ENCODE results near the gene LMO4. TPM values are rescaled to one million over a fixed set of nuclear protein-coding genes. Genes with fewer than 3 reads are reported as not detected.

Gene LMO4
- total and polyA plus RNA-seq, 4 donors: 16.8 to 23.2 (median 17.8) TPM

DNA sequence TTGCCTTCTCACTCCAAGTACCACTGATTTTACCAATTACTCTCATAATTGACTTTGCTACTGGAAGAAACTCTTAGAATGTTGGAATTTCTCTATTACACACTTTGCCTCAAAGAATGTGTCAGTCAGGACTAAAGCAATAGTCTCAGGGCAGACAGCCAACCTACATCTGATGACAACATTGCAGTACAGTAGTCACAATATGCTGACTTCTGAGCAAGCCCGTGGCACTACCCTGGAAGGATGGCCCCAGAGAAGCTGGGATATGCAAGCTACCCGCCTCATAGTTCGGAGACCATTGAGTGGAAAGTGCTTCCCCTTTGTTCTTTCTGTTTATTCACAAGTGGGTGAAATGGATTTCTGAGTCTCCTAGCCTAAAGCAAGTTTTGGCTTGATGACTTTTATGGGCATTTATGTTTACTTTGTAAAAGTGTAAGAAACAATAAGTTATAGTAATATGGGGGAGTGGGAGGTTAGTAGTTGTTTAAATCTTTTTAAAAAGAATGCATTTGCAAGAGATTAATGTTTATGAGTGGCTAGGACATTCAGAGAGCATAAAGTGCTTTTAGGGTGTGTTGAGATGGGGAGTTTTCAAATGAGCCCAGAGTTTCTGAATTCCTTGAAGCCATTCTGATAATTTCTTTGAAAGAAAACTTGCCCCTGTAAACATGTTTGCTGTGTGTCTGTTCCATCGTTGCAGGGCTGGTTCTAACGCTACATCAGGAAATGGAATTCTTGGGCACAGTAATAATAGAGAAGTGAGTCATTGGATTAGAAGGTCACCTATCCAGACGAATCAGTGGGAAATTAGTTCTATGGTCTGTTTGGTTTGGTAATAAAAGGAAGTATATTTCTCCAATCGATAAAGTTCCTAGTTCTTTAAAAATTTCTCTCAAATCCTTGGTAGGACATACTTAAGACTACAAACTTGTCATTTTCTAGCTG, 63.8 kb downstream of the LMO4 start:
- Histone ChIP-seq H3K27me3 (ENCODE audit: control insufficient read depth in 4 of 4, insufficient read depth in 4 of 4, low read length in 3 of 4) (no peaks in the 10 kb centered on the region), H3K9ac (ENCODE audit: low read depth in 1 of 2, low read length in 2 of 2) (no peak overlapping the region), H3K36me3 (ENCODE audit: control insufficient read depth in 4 of 4, insufficient read depth in 3 of 4, low read depth in 1 of 4, low read length in 3 of 4) (no peaks in the 10 kb centered on the region), H3K9me3 (ENCODE audit: control insufficient read depth in 4 of 4, low read length in 3 of 4) (no peaks in the 10 kb centered on the region), H3K4me3 (ENCODE audit: low read depth in 1 of 3, low read length in 3 of 3) (no peak overlapping the region), H3K4me1 (ENCODE audit: control insufficient read depth in 4 of 4, insufficient read depth in 4 of 4, low read length in 3 of 4) (no peaks in the 10 kb centered on the region), H3K27ac (ENCODE audit: low read depth in 1 of 2, low read length in 2 of 2) (no peak overlapping the region)
- DNase-seq (ENCODE audit: low spot score): no peak
- 75% methylated on average over 7 of the region's 7 CpGs for WGBS
- TF ChIP-seq SP1 (IDR thresholded peaks at IDR 0.05) (no peak), ZBTB33 (IDR thresholded peaks at IDR 0.05) (no peak), YY1 (IDR thresholded peaks at IDR 0.05) (no peak), NR2F2 (IDR thresholded peaks at IDR 0.05) (no peak), FOXA2 (IDR thresholded peaks at IDR 0.05) (no peak), HNF4A (conservative IDR thresholded peaks at IDR 0.05) (no peak), TAF1 (conservative IDR thresholded peaks at IDR 0.05) (no peak), FOXA1 (IDR thresholded peaks at IDR 0.05) (no peak)

DNA sequence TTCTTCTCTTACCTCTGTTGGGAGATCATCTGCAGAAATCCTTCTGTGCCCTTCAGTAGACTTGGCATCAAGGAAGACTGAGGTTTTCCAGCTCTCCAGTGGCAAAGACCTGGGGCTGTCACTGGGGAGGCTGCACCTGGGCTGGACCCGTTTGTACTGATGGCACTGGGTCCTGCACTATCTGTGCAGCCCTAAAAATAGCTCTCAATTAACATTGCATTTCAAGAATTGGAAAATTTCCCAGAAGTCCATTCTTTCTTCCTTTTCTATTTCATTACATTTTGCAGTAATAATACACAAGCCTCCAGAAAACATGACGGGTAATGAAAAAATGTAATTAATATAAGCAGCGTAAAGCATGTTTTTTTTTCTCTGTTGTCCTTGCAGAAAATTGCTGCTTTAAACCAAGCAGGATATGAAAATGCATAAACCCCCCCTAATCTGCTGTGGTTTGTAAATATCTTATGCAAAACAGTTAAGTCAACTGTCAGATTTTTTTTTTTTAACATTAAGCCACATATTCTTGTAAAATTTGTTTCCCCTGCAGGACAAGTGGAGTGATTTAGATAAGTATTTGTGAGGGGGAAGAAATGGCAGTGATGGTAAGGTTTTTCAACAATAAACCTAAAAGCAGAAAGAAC, 64.9 kb downstream of the LMO4 start:
- Histone ChIP-seq H3K9me3 (ENCODE audit: control insufficient read depth in 4 of 4, low read length in 3 of 4) (no peaks in the 10 kb centered on the region), H3K4me3 (ENCODE audit: low read depth in 1 of 3, low read length in 3 of 3) (no peak overlapping the region), H3K36me3 (ENCODE audit: control insufficient read depth in 4 of 4, insufficient read depth in 3 of 4, low read depth in 1 of 4, low read length in 3 of 4) (no peaks in the 10 kb centered on the region), H3K27ac (ENCODE audit: low read depth in 1 of 2, low read length in 2 of 2) (no peak overlapping the region), H3K4me1 (ENCODE audit: control insufficient read depth in 4 of 4, insufficient read depth in 4 of 4, low read length in 3 of 4) (no peaks in the 10 kb centered on the region), H3K27me3 (ENCODE audit: control insufficient read depth in 4 of 4, insufficient read depth in 4 of 4, low read length in 3 of 4) (no peaks in the 10 kb centered on the region), H3K9ac (ENCODE audit: low read depth in 1 of 2, low read length in 2 of 2) (no peak overlapping the region)
- 76% methylated on average over 3 of the region's 3 CpGs for WGBS
- no peak for DNase-seq (ENCODE audit: low spot score)
- no peak for TF ChIP-seq HNF4A (conservative IDR thresholded peaks at IDR 0.05)
- no peak for TF ChIP-seq MAX (IDR thresholded peaks at IDR 0.05)
- no peak for TF ChIP-seq JUND (IDR thresholded peaks at IDR 0.05)
- TF ChIP-seq RAD21 (IDR thresholded peaks at IDR 0.05): no peak
- TF ChIP-seq ZBTB33 (IDR thresholded peaks at IDR 0.05): no peak
- no peak for TF ChIP-seq SP1 (IDR thresholded peaks at IDR 0.05)
- no peak for TF ChIP-seq YY1 (IDR thresholded peaks at IDR 0.05)
- no peak for TF ChIP-seq NR2F2 (IDR thresholded peaks at IDR 0.05)
- TF ChIP-seq FOXA1 (IDR thresholded peaks at IDR 0.05): no peak
- TF ChIP-seq GABPA (IDR thresholded peaks at IDR 0.05 in 1 of 2, conservative IDR thresholded peaks at IDR 0.05 in 1 of 2): no peak
- TF ChIP-seq FOXA2 (IDR thresholded peaks at IDR 0.05): no peak
- no peak for TF ChIP-seq EGR1 (IDR thresholded peaks at IDR 0.05; ENCODE audit: low read depth in 2 of 2)
- TF ChIP-seq HNF4G (IDR thresholded peaks at IDR 0.05): no peak
